Naive thymus-derived CD8-positive, alpha-beta T cell (primary cell): ENCODE measurements around the gene DDN. TPM values are rescaled to one million over a fixed set of nuclear protein-coding genes. Genes with fewer than 3 reads are reported as not detected.

Source experiments
- ATAC-seq, 2 donors: fragments of 150-1000 bp; cut with Tn5 transposase in 1 of 2; sonication (Bioruptor Pico), chemical (Tn5 transposase) in 1 of 2; 1 replicate in 1 of 2; 2 replicates in 1 of 2; pipeline ENCODE4 v1.10.0; 2021; ENCODE audit warnings: mild to moderate bottlenecking in 2 of 2, moderate library complexity in 2 of 2
- POLR2A ChIA-PET: fragments of 350-600 bp; sonication (Branson Sonifier 250); formaldehyde crosslinking; loops from one replicate; lab custom pipeline; 2021; ENCODE audit warnings: antibody characterized with exemption; lab: Charles Lee
- DNase-seq, 10 donors: peaks; one replicate each; pipeline versions ENCODE4 v3.0.0 to v3.0.0-alpha.2; 2020 to 2022
- H3K27ac Mint-ChIP-seq, 10 donors: one replicate each; pipeline ENCODE4 v1.8.0; 2020 to 2022; ENCODE audit warnings: mild to moderate bottlenecking in 10 of 10, mixed read lengths in 10 of 10, moderate library complexity in 4 of 10, inconsistent platforms in 1 of 10
- H3K27me3 Mint-ChIP-seq, 5 donors: one replicate each; pipeline ENCODE4 v1.8.0; 2021 to 2022; ENCODE audit warnings: mixed read lengths in 5 of 5
- H3K36me3 Mint-ChIP-seq, 3 donors: one replicate each; pipeline ENCODE4 v1.8.0; 2020 to 2022; ENCODE audit warnings: mixed read lengths in 3 of 3, mild to moderate bottlenecking in 2 of 3, inconsistent platforms in 1 of 3
- H3K4me1 Mint-ChIP-seq, 4 donors: one replicate each; pipeline ENCODE4 v1.8.0; 2021 to 2022; ENCODE audit warnings: mixed read lengths in 4 of 4
- H3K4me3 Mint-ChIP-seq, 10 donors: one replicate each; pipeline ENCODE4 v1.8.0; 2020 to 2022; ENCODE audit warnings: mild to moderate bottlenecking in 10 of 10, mixed read lengths in 10 of 10, moderate library complexity in 6 of 10, inconsistent platforms in 1 of 10
- H3K9me3 Mint-ChIP-seq, 9 donors: one replicate each; pipeline ENCODE4 v1.8.0; 2020 to 2022; ENCODE audit warnings: mixed read lengths in 9 of 9, mild to moderate bottlenecking in 3 of 9, inconsistent platforms in 1 of 9, moderate library complexity in 1 of 9
- polyA plus RNA-seq, 3 donors: library from polyadenylated mRNA; unstranded; fragments of 300-500 nt; fragmentation: Illumina TruSeq; gene quantifications; one replicate each; pipeline ENCODE4 v1.2.3, GENCODE V29; 2021
- total RNA-seq, 8 experiments: library from RNA in 2 of 8; stranded (reverse) in 2 of 8; gene quantifications; one replicate each; pipeline ENCODE4 v1.2.3 and lab custom pipeline; 2021 to 2026

The DDN gene
- total and polyA plus RNA-seq, 5 experiments from 2014 or later: 0.14 to 0.18 TPM; not detected in 3

GRCh38 chr12:49030119-49030518 is 30.9 kb upstream of the DDN start:
- DNase-seq (no peak), ATAC-seq (no peak)
- Mint-ChIP-seq H3K4me1 (peaks cover 0 to 9% (median 2%) of the 10 kb centered on the region in 4 donors), H3K27me3 (no peaks in the 10 kb centered on the region), H3K9me3 (no peaks in the 10 kb centered on the region), H3K36me3 (peaks cover 0 to 71% (median 4%) of the 10 kb centered on the region in 3 donors), H3K4me3 (no peak overlapping the region), H3K27ac (peak overlapping the region in 5 of 10 donors; percentile 22 to 75 (median 47))
- POLR2A ChIA-PET: interaction anchor here (1.5 kb wide), 1 partner anchor 14 kb away, joined by 6 read pairs; no protein-coding TSS in a partner anchor

GRCh38 chr12:49028666-49029275 is 29.6 kb upstream of the DDN start:
- Mint-ChIP-seq H3K9me3 (no peaks in the 10 kb centered on the region), H3K36me3 (peaks cover 0 to 71% (median 4%) of the 10 kb centered on the region in 3 donors), H3K4me3 (no peak overlapping the region), H3K4me1 (peaks cover 0 to 9% (median 4%) of the 10 kb centered on the region in 4 donors), H3K27ac (peak overlapping the region in 4 of 10 donors; percentile 53 to 67 (median 60)), H3K27me3 (no peaks in the 10 kb centered on the region)
- POLR2A ChIA-PET: interaction anchor here (0.6 to 1.5 kb wide), 3 partner anchors 7 to 15 kb away, joined by 3 to 6 read pairs (median 3); no protein-coding TSS in a partner anchor
- DNase-seq (no peak), ATAC-seq (no peak)

- no peaks in the 10 kb centered on the region for H3K27me3 Mint-ChIP-seq
- POLR2A ChIA-PET: interaction anchor here (1.4 kb wide), 1 partner anchor 13 kb away, joined by 3 read pairs; no protein-coding TSS in a partner anchor
- no peak for DNase-seq
- no peak for ATAC-seq
- H3K36me3 Mint-ChIP-seq: peaks cover 0 to 71% (median 4%) of the 10 kb centered on the region in 3 donors
- peaks cover 0 to 9% (median 4%) of the 10 kb centered on the region in 4 donors for H3K4me1 Mint-ChIP-seq
- no peaks in the 10 kb centered on the region for H3K9me3 Mint-ChIP-seq
- H3K27ac Mint-ChIP-seq: peak overlapping the region in 3 of 10 donors; percentile 55 to 85 (median 59)
- no peak overlapping the region for H3K4me3 Mint-ChIP-seq
Measured at GRCh38 chr12:49027846-49028555, 28.8 kb upstream of the DDN start.

GRCh38 chr12:49026678-49027480 is 27.7 kb upstream of the DDN start:
- ATAC-seq (no peak), DNase-seq (no peak)
- POLR2A ChIA-PET: no interaction called here
- peaks cover 0 to 75% (median 7%) of the 10 kb centered on the region in 3 donors for H3K36me3 Mint-ChIP-seq
- H3K9me3 Mint-ChIP-seq: no peaks in the 10 kb centered on the region
- no peak overlapping the region for H3K4me3 Mint-ChIP-seq
- peaks cover 0 to 7% (median 4%) of the 10 kb centered on the region in 4 donors for H3K4me1 Mint-ChIP-seq
- H3K27me3 Mint-ChIP-seq: no peaks in the 10 kb centered on the region
- peak overlapping the region in 5 of 10 donors; percentile 28 to 90 (median 65) for H3K27ac Mint-ChIP-seq

- peak overlapping the region in 4 of 10 donors; percentile 41 to 60 (median 54) for H3K27ac Mint-ChIP-seq
- peaks cover 0 to 79% (median 7%) of the 10 kb centered on the region in 3 donors for H3K36me3 Mint-ChIP-seq
- no peak for DNase-seq
- POLR2A ChIA-PET: no interaction called here
- no peaks in the 10 kb centered on the region for H3K9me3 Mint-ChIP-seq
- peaks cover 0 to 7% (median 3%) of the 10 kb centered on the region in 4 donors for H3K4me1 Mint-ChIP-seq
- H3K4me3 Mint-ChIP-seq: no peak overlapping the region
- H3K27me3 Mint-ChIP-seq: no peaks in the 10 kb centered on the region
- no peak for ATAC-seq
Measured at GRCh38 chr12:49026101-49026500, 26.9 kb upstream of the DDN start.

GRCh38 chr12:49025463-49025862 is 26.3 kb upstream of the DDN start:
- H3K36me3 Mint-ChIP-seq: peaks cover 0 to 83% (median 7%) of the 10 kb centered on the region in 3 donors
- peaks cover 0 to 7% (median 2%) of the 10 kb centered on the region in 4 donors for H3K4me1 Mint-ChIP-seq
- no peaks in the 10 kb centered on the region for H3K9me3 Mint-ChIP-seq
- POLR2A ChIA-PET: no interaction called here
- ATAC-seq (no peak), DNase-seq (no peak)
- no peaks in the 10 kb centered on the region for H3K27me3 Mint-ChIP-seq
- H3K27ac Mint-ChIP-seq: peak overlapping the region in 2 of 10 donors; percentile 55 to 73
- H3K4me3 Mint-ChIP-seq: no peak overlapping the region

GRCh38 chr12:49024543-49024942 is 25.4 kb upstream of the DDN start:
- no peak for DNase-seq

GRCh38 chr12:49023812-49024211 is 24.6 kb upstream of the DDN start:
- no peak overlapping the region for H3K4me3 Mint-ChIP-seq
- peaks cover 0 to 72% (median 7%) of the 10 kb centered on the region in 3 donors for H3K36me3 Mint-ChIP-seq
- POLR2A ChIA-PET: interaction anchor here (1.8 kb wide), 1 partner anchor 10 kb away, joined by 4 read pairs; no protein-coding TSS in a partner anchor
- peak overlapping the region in 2 of 10 donors; percentile 84 to 94 for H3K27ac Mint-ChIP-seq
- peaks cover 9 to 13% (median 11%) of the 10 kb centered on the region in 4 donors for H3K4me1 Mint-ChIP-seq
- H3K27me3 Mint-ChIP-seq: no peaks in the 10 kb centered on the region
- H3K9me3 Mint-ChIP-seq: no peaks in the 10 kb centered on the region
- ATAC-seq (no peak), DNase-seq (no peak)

More at GRCh38 chr12:49024543-49024942, 25.4 kb upstream of the DDN start:
- H3K36me3 Mint-ChIP-seq: peaks cover 0 to 79% (median 7%) of the 10 kb centered on the region in 3 donors
- no peak for ATAC-seq
- peak overlapping the region in 7 of 10 donors; percentile 25 to 94 (median 64) for H3K27ac Mint-ChIP-seq
- H3K27me3 Mint-ChIP-seq: no peaks in the 10 kb centered on the region
- no peaks in the 10 kb centered on the region for H3K9me3 Mint-ChIP-seq
- POLR2A ChIA-PET: interaction anchor here (1.8 kb wide), 1 partner anchor 9 kb away, joined by 4 read pairs; no protein-coding TSS in a partner anchor
- no peak overlapping the region for H3K4me3 Mint-ChIP-seq
- H3K4me1 Mint-ChIP-seq: peaks cover 5 to 12% (median 7%) of the 10 kb centered on the region in 4 donors

- peaks cover 0 to 61% (median 6%) of the 10 kb centered on the region in 3 donors for H3K36me3 Mint-ChIP-seq
- peaks cover 14 to 17% (median 16%) of the 10 kb centered on the region in 4 donors for H3K4me1 Mint-ChIP-seq
- no peak for DNase-seq
- peak overlapping the region in 9 of 10 donors; percentile 60 to 94 (median 88) for H3K27ac Mint-ChIP-seq
- no peaks in the 10 kb centered on the region for H3K27me3 Mint-ChIP-seq
- no peaks in the 10 kb centered on the region for H3K9me3 Mint-ChIP-seq
- POLR2A ChIA-PET: interaction anchor here (0.8 to 1.8 kb wide), 3 partner anchors 9 to 88 kb away, joined by 3 to 4 read pairs (median 4); partner anchors contain the start of gene LMBR1L
- no peak overlapping the region for H3K4me3 Mint-ChIP-seq
- ATAC-seq: no peak
Measured at GRCh38 chr12:49022558-49023178, 23.5 kb upstream of the DDN start.

- Mint-ChIP-seq H3K36me3 (peaks cover 5 to 54% (median 5%) of the 10 kb centered on the region in 3 donors), H3K9me3 (no peaks in the 10 kb centered on the region), H3K4me3 (no peak overlapping the region), H3K27ac (peak overlapping the region; percentile 3 to 94 (median 82)), H3K27me3 (no peaks in the 10 kb centered on the region), H3K4me1 (peaks cover 21 to 30% (median 25%) of the 10 kb centered on the region in 4 donors)
- POLR2A ChIA-PET: interaction anchor here (0.5 to 1.7 kb wide), 4 partner anchors 8 to 90 kb away, joined by 3 to 6 read pairs (median 4); partner anchors contain the start of gene LMBR1L
- no peak for ATAC-seq
- DNase-seq: no peak
Measured at GRCh38 chr12:49021292-49021915, 22.2 kb upstream of the DDN start.

GRCh38 chr12:49020441-49020840 is 21.3 kb upstream of the DDN start:
- H3K9me3 Mint-ChIP-seq: no peaks in the 10 kb centered on the region
- ATAC-seq (no peak), DNase-seq (no peak)
- H3K27me3 Mint-ChIP-seq: no peaks in the 10 kb centered on the region
- H3K36me3 Mint-ChIP-seq: peaks cover 7 to 50% (median 8%) of the 10 kb centered on the region in 3 donors
- peaks cover 24 to 37% (median 34%) of the 10 kb centered on the region in 4 donors for H3K4me1 Mint-ChIP-seq
- no peak overlapping the region for H3K4me3 Mint-ChIP-seq
- H3K27ac Mint-ChIP-seq: peak overlapping the region in 9 of 10 donors; percentile 22 to 92 (median 77)
- POLR2A ChIA-PET: interaction anchor here (0.6 to 1.8 kb wide), 5 partner anchors 11 to 169 kb away, joined by 3 to 8 read pairs (median 5); partner anchors contain the start of genes DDX23 and RHEBL1
